Left ventricle myocardium inferior (tissue), 1 donor: ENCODE measurements around the gene ARHGEF19. TPM values are rescaled to one million over a fixed set of nuclear protein-coding genes. Genes with fewer than 3 reads are reported as not detected.
"Not testable (repeated sequence)": the region's sequence is repeated elsewhere in the genome, so short reads cannot be mapped to it uniquely, and the experiment has no call there.

Experiments used
- DNase-seq: peaks from one replicate; pipeline ENCODE4 v3.0.0-alpha.2; 2020
- H3K27ac ChIP-seq: fragments of 200-600 bp; replicated peaks from 2 replicates; pipeline ENCODE4 v1.8.0; 2021
- H3K27me3 ChIP-seq: fragments of 200-600 bp; 2 replicates; pipeline ENCODE4 v1.8.0; 2021; ENCODE audit warnings: low read depth
- H3K36me3 ChIP-seq: fragments of 200-600 bp; 2 replicates; pipeline ENCODE4 v1.8.0; 2021
- H3K4me1 ChIP-seq: fragments of 200-600 bp; 2 replicates; pipeline ENCODE4 v1.8.0; 2021
- H3K4me3 ChIP-seq: fragments of 200-600 bp; 2 replicates; pipeline ENCODE4 v1.8.0; 2021; ENCODE audit warnings: mild to moderate bottlenecking, moderate library complexity
- H3K9me3 ChIP-seq: fragments of 200-600 bp; replicated peaks from 2 replicates; pipeline ENCODE4 v1.8.0; 2021
- CTCF ChIP-seq: fragments of 200-600 bp; IDR thresholded peaks from 2 replicates; pipeline ENCODE4 v1.8.0; 2021; ENCODE audit warnings: antibody characterized with exemption, mild to moderate bottlenecking, borderline replicate concordance
- intact Hi-C: fragments of 100-400 bp; cut with micrococcal nuclease; formaldehyde crosslinking; loops from one replicate; pipeline ENCODE4 v1.11.0; 2022
- total RNA-seq: library from RNA; stranded (reverse); fragmentation: NEBNext Ultra II Directional; extraction: Animal tissue kit (Norgen Biotek cat#: 25700); gene quantifications from one replicate; pipeline ENCODE4 v1.2.1, GENCODE V29; 2021
- donor health status: DM: no; HTN: yes; CAD: no; lungs with severe emphysema.

Gene ARHGEF19
- total RNA-seq, 1 donor from 2014 or later, result 2.2 TPM

GRCh38 chr1:16167331-16168143, 44.9 kb downstream of the ARHGEF19 start:
- H3K9me3 ChIP-seq, result no peaks in the 10 kb centered on the region
- no peak for TF ChIP-seq CTCF
- DNase-seq, result no peak
- peaks cover 31% of the 10 kb centered on the region for H3K4me1 ChIP-seq
- intact Hi-C loops, result no loop called here
- H3K27ac ChIP-seq, result no peak overlapping the region
- H3K36me3 ChIP-seq, result no peaks in the 10 kb centered on the region
- no peaks in the 10 kb centered on the region for H3K27me3 ChIP-seq
- peak overlapping the region; percentile 67 for H3K4me3 ChIP-seq

- intact Hi-C loops, result no loop called here
- H3K27ac ChIP-seq, result no peak overlapping the region
- H3K4me3 ChIP-seq, result no peak overlapping the region
- H3K9me3 ChIP-seq, result no peaks in the 10 kb centered on the region
- DNase-seq, result no peak
- H3K36me3 ChIP-seq, result no peaks in the 10 kb centered on the region
- peaks cover 31% of the 10 kb centered on the region for H3K4me1 ChIP-seq
- no peaks in the 10 kb centered on the region for H3K27me3 ChIP-seq
- no peak for TF ChIP-seq CTCF
Measured at GRCh38 chr1:16166117-16166516, 46.3 kb downstream of the ARHGEF19 start.

GRCh38 chr1:16165548-16165947, 46.9 kb downstream of the ARHGEF19 start:
- H3K36me3 ChIP-seq, result no peaks in the 10 kb centered on the region
- no peaks in the 10 kb centered on the region for H3K9me3 ChIP-seq
- no peak overlapping the region for H3K27ac ChIP-seq

GRCh38 chr1:16165073-16165364, 47.4 kb downstream of the ARHGEF19 start:
- no peak for TF ChIP-seq CTCF
- no peaks in the 10 kb centered on the region for H3K27me3 ChIP-seq
- H3K4me3 ChIP-seq, result no peak overlapping the region
- H3K36me3 ChIP-seq, result no peaks in the 10 kb centered on the region
- peaks cover 31% of the 10 kb centered on the region for H3K4me1 ChIP-seq
- H3K9me3 ChIP-seq, result no peaks in the 10 kb centered on the region
- DNase-seq, result no peak
- intact Hi-C loops, result no loop called here
- H3K27ac ChIP-seq, result peak overlapping the region; percentile 18

More at GRCh38 chr1:16165548-16165947, 46.9 kb downstream of the ARHGEF19 start:
- no peak for TF ChIP-seq CTCF
- intact Hi-C loops, result no loop called here
- H3K4me3 ChIP-seq, result no peak overlapping the region
- no peaks in the 10 kb centered on the region for H3K27me3 ChIP-seq
- H3K4me1 ChIP-seq, result peaks cover 31% of the 10 kb centered on the region
- no peak for DNase-seq

- intact Hi-C loops, result no loop called here
- DNase-seq, result no peak
- H3K9me3 ChIP-seq, result no peaks in the 10 kb centered on the region
- no peaks in the 10 kb centered on the region for H3K36me3 ChIP-seq
- H3K27ac ChIP-seq, result peak overlapping the region; percentile 18
- no peak overlapping the region for H3K4me3 ChIP-seq
- no peak for TF ChIP-seq CTCF
- H3K27me3 ChIP-seq, result no peaks in the 10 kb centered on the region
- peaks cover 31% of the 10 kb centered on the region for H3K4me1 ChIP-seq
Measured at GRCh38 chr1:16164213-16165072, 48.0 kb downstream of the ARHGEF19 start.

- peaks cover 31% of the 10 kb centered on the region for H3K4me1 ChIP-seq
- DNase-seq, H3K27ac ChIP-seq, H3K27me3 ChIP-seq, H3K4me3 ChIP-seq, H3K9me3 ChIP-seq, intact Hi-C loops, H3K36me3 ChIP-seq: not testable (repeated sequence)
Measured at GRCh38 chr1:16163608-16164212, 48.7 kb downstream of the ARHGEF19 start.
